HG03432 (cell line): ENCODE results near the gene KIF3A.

Experiments
- ATAC-seq: cut with Tn5 transposase; IDR thresholded peaks from one replicate; pipeline ENCODE4 v1.9.1; 2021; ENCODE audit warnings: mild to moderate bottlenecking, moderate library complexity; ENCODE audit not compliant: unreplicated experiment

Gene KIF3A

DNA sequence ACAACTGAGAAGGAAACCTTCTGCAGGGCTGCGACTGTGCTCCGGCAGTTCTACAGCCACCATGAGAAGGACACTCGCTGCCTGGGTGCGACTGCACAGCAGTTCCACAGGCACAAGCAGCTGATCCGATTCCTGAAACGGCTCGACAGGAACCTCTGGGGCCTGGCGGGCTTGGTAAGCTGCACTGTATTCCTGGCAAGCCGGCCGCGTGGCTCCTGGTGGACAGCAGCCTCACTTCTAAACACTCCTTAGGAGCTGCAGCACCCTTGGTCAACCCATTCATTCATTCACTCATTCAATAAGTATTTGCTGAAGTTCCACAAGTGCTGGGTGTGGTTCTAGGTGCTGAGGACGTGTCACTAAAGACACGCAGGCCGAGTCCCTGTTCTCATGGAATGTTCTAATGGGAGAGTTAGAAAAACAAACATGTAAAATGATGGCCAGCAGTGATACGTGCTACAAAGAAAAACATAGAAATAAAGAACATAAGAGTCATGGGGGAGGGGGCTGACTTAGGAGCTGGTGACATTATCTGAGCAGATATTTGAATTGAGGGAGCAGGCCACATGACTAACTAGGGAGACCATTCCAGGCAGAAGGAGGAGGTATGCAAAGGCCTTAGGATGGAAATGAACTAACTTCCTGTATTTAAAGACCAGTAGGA is 57.5 kb downstream of the KIF3A start:
- ATAC-seq, result no peak

DNA sequence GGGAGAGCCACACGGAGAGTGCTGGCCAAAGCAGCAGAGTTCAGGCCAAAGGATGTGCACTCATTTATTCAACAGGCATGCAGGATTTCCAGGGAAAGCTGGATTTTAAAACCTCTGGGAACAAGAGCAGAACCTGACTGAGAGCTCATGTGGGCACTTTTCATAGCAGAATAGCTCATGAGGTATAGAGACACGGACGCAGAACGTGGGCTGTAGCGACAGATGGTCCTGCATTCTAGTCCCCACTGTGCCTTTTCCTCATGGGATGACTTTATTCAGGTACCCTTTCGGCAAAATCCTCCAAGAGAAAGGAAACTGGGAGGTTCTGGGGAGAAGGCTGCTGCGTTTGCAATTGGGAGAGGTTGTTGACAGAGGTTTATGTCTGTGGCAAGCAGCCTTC is 58.2 kb downstream of the KIF3A start:
- ATAC-seq, result no peak

- no peak for ATAC-seq
These were observed 58.6 kb downstream of the KIF3A start for GRCh38 chr5:132678735-132679134.

DNA sequence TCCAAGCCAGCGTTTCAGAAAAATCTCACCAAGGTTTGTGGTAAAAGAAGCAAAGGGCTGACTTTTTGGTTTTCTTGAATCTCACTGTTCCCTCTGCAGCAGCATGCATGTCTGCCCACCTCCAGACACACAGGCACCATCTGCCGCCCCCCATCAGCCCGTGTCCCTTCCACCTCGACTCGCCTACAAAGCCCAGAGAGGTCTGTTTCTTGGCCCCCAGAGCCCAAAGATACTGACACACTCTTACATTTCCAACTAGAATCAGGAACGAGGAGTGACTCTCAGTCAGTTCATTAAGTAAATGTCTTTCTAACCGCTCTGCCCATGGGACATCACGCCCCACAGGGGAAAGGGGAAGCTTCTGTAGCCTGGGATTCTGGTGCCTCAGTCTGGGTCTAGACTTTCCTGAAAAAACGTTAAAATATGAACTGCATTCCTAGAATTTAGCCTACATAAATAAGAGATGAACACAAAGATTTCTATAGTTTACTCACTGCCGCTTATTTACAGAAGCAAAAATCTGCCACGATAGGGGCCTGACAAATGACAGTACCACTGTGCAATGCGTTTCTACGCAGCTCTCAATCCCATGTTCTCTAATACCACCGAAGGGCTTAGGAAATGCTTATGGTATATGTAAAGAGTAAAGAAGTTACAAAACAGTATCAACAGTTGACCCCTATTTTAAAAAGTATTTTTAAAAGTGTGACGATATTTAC is 59.5 kb downstream of the KIF3A start:
- no peak for ATAC-seq

DNA sequence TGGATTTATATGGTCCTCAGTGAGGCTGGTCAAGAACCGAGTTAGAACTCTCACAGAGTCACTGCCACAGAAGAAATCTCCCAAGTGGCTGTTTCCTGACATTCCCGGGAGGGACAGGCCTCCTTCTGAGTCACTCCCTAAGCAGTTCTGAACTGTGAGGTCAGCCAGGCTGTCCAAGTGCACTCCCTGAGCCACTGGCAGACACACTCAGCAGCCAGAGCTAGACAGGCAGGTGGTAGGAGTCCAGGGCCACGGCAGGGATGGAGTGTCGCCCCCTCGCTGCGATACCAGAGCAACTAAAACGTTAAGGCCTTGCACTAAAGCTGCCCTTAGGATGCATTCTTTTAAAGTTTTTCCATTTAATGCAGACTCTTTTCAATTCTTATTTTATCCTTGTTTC is 60.2 kb downstream of the KIF3A start:
- ATAC-seq, result no peak

DNA sequence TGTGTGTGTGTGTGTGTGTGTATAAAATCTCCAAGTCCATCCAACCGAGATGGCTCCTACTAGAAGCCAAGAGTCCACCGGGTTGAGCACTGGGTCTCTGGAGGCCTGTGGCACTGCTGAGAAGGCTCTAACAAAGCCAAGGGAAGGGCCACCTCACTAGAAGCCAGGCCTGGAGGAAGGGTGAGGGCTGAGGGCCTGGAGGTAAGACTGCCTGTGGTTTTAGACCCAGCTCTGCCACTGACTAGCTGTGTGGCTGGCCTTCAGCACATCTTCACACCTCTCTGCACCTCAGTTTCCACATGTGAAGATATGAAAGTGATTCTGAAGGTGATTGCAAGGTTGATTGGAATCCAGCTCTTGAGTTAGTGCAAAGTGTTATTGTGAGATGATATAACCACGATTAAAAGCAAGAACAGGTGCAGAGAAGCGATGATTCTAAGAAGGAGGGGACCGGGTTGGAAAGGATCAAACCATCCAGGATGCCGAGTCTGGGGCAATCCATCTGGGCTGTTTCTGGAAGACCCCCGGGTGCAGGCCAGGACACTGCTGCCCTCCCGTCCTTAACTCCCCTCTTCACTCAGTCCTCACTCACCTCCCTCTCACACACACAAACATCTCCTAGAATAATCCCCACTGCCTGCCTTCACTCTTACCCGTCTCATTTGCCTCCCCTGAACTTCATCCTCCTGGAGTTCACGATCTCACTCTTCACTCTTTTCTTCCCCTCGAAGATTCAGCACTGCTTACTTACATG is 61.2 kb downstream of the KIF3A start:
- no peak for ATAC-seq

DNA sequence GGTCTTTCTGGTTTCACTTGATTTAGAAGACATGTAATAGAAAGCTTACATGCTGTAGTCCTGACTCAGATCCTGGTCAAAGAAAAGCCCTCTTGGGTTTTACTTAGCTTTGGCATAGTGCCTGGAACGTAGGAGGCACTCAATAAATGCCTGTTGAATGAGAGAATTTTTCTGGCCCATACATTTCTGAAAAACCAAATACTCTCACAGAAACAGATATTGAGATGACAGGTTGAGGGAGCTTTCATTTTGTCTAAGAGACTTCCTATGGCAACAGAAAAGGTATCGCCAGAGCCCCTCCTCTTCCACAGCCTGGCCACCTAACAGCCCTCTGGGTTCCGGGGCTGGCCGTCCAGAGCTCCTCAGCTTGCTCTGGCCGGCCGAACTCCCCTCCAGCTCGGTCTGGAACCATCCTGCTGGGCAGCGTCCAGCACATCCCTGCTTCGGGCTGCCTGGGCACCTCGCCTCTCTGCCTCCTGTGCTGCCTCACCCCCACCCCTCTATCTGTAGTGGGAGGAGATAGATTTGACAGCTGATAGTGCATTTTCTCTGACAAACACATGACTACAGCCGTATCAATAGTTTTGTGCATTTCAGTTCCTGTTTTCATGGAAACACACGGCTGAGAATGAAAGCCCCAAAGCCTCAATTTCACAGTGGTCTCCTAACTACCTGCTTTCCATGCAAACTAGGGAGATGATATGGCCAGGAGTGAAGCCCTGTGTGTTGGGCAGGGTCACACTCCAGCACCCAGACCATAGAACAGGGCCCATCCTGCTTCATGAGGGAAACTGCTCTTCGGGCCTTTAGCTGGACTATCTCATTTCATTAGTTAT is 62.5 kb downstream of the KIF3A start:
- peak; percentile 85 for ATAC-seq

DNA sequence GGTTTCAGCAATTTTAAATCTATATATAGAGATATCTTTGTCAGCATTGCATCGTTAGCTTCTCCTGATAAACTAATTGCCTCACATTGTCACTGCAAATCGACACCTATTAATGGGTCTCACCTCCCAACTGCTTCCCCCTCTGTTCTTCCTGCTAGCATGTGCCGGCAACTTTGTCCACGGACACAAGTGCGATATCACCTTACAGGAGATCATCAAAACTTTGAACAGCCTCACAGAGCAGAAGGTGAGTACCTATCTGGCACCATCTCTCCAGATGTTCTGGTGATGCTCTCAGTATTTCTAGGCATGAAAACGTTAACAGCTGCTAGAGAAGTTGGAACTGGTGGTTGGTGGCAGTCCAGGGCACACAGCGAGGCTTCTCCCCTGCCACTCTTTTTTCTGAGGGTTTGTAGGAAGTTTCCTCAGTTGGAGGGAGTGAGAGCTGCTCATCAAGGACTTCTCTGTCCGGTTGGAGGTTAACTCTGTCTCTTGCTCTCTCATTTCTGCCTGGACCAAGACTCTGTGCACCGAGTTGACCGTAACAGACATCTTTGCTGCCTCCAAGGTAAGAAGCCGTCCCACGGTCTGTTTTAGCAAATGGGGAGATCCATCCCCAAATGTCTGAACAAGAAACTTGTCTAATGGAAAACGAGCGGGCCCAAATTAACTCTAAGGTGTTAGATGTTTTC is 63.3 kb downstream of the KIF3A start, which contains the start of gene IL4:
Gene IL4, plus strand, starts transcription at position 51 of the 692 bp plus-strand sequence. Its CDS starts 62 bp downstream, at position 113.
- ATAC-seq, result no peak

DNA sequence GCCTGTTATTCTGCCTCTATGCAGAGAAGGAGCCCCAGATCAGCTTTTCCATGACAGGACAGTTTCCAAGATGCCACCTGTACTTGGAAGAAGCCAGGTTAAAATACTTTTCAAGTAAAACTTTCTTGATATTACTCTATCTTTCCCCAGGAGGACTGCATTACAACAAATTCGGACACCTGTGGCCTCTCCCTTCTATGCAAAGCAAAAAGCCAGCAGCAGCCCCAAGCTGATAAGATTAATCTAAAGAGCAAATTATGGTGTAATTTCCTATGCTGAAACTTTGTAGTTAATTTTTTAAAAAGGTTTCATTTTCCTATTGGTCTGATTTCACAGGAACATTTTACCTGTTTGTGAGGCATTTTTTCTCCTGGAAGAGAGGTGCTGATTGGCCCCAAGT is 63.9 kb downstream of the KIF3A start:
- no peak for ATAC-seq

- no peak for ATAC-seq
These were observed 66.3 kb downstream of the KIF3A start for GRCh38 chr5:132671000-132671399.

GRCh38 chr5:132669966-132670882 is 67.1 kb downstream of the KIF3A start:
- ATAC-seq, result no peak

DNA sequence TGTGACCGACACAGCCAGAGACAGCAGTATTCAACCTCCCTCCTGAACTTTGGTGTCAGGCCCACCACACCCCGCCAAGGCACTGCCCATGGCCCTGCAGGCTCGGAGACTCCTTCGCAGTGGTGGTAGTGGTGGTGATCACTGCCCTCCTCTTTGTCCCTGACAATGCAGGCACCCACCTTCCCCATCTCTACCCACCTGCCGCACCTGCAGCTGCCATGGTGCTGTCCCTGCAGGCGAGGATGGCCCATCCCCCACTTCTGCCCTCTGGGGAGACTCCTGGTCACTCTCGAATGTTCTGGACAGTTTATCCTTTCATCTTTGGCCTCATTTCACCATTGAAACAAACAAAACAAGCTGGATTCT is 67.9 kb downstream of the KIF3A start:
- ATAC-seq, result no peak

DNA sequence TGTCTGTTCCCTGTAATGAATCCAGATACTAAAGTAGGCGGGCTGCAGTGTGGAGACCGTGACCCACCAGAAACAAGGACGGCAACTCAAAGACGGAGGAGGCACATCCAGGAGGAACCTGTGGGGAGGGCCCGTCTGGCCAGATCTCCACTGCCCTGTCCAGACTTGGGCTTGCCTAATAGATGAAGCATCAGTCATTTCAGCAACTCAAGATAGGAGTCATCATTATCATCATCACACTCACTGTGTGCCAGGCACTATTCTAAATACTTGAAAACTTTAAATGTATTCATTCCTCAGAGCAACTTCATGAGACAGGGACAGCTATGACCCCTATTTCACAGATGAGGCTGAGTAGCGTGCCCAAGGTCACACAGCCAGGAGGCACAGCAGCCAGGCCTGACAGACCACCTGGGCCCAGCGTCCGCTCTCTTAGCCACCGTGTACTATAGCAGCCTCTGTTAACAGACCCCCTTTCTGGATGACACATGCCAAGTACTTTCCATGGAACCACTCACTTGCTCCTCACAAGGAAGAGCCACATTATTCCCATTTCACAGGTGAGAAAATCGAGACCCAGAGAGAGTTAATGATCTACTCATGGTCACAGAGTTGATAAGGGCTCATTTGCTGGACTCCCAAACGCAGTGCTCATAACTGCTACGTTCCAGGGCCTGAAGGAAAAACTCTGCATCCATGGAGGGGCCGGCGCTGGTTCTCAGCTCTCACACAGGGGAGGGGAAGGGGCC is 68.5 kb downstream of the KIF3A start:
- no peak for ATAC-seq

DNA sequence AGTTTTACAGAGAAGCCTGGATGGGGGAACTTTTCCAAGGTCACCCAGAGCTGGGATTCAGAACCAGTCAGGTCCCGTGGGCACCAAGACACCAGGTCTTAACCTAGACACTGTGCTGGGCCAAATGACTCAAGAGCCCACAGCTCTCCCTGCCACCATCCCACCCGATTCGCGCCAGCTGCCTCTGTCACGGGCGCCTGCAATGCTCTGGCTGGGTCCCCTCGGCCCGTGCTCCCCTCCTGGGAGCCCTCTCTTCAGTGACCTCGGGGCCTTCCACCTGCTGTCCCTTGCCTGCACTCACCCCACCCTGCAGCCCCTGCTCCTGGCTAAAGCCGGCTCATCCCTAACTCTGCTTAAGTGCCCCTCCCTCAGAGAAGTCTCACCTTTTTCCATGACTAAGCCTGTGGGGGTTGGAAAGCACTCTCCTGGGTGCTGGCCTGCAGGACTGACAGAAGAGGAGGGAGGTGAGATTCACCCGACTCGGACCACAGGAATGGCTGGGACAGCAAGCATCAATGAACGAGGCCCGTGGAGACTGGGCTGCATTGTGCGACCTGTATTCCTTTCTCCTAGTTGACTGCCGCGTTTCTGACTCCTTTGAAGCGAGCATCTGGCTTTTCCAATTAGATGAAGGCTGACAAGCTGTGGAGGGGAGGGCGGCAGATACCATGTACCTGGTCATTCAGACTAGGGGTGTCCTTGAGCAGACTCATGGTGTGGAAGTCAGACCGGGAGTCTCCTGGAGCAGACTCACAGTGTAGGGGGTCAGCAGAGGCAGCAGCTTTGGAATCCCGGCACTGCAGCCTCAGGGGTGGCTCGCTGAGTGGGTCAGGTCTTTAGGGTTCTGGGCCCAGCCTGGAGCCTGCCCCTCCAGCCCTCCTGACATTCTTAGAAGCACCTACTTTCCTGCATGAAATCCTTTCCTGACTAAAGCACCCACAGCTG is 69.3 kb downstream of the KIF3A start:
- ATAC-seq, result no peak

DNA sequence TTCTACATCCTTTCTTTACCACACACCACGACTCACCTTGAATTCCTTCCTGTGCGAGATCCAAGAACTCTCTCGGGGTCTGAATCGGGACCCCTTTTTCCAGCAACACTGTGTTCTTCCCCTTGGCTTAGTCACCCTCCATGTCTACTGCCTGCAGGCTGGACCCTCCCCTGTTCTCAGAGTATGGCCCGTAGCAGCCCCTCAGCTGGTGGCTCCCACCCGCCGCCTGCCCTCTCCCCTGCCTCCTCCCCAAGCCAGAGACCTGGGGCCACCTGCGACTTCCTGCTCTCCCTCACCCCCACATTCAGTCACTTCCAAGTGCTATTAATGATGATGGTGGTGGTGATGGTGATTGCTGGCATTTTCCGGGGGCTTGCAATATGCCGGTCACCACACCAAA is 70.0 kb downstream of the KIF3A start:
- ATAC-seq, result no peak

- no peak for ATAC-seq
These were observed 70.8 kb downstream of the KIF3A start for GRCh38 chr5:132666310-132667123.

DNA sequence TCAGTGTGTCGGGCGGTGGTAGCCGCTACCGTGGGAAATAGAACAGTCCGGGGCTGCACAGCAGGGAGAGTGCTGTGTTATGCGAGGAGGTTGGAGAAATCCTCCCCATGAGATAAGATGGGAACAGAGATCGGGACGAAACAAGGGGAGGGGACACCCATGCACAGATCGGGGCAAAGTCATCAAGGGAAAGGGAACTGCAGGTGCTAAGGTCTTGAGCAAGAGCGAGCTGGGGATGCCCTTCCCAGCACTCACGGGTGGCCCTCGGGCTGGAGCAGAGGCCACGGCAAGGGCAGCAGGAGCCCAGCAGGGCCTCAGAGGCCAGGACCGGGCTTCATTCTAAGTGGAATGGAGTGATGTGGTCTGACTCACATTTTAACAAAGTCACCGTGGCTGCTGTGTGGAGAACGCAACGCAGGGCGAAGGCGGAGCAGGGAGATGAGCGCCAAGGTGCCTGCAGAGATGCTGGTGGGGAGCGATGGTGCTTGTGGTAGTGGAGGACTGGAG is 71.7 kb downstream of the KIF3A start:
- no peak for ATAC-seq
